A673 (cell line): ENCODE data around the gene IGFN1.

ENCODE experiments used
- CTCF ChIP-seq: fragments of 300-800, 200-600 bp; sonication (generic); conservative IDR thresholded peaks from 2 replicates; pipeline ENCODE4 v1.5.1; 2017; ENCODE audit warnings: low read depth, mild to moderate bottlenecking, antibody characterized with exemption, low read length, moderate library complexity, mixed read lengths
- EZH2 ChIP-seq: fragments of 200-600 bp; sonication (generic); IDR thresholded peaks from 2 replicates; pipeline ENCODE4 v1.6.1; 2017; ENCODE audit warnings: borderline replicate concordance, low read depth, mild to moderate bottlenecking, mixed read lengths, antibody characterized with exemption, low read length; ENCODE audit not compliant: poor library complexity, severe bottlenecking

- no peak for TF ChIP-seq CTCF
- no peak for TF ChIP-seq EZH2
Measured at GRCh38 chr1:201175820-201176500, 14.7 kb upstream of the IGFN1 start.
